Hypothalamus (tissue), 51 donors: ENCODE results near the gene SMYD2.

Experiments used
- DNase-seq, 51 donors: peaks; one replicate each; lab custom pipeline; 2025; lab: John Stamatoyannopoulos, UW

Gene SMYD2

DNA sequence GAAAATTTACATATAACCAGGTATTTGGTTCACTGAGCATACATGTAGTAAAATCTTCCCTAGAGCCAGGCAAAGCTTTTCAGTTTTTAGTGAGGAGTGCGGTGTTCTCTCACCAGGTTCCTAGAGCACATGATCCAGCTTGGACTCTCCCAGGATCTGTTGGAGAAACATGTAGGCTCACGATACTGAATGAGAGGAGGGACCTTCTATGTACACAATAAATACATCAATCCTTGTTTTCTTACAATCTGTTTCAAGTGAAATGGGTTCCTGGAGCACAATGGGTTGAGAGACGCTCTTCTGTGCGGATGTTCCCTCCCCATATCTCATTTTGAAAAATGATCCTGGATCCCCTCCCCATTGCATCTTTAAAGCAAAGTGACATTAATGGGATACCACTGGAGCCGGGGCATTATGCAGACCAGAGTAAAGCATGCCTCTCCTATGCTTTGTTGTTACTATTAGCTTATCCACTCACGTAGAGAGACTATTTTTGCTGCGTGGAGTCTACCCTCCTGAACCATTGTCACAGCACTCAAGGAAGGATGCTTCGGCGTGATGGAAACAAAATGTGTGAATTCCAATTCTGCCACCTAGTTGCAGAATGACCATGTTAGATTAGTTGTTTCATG lies 19.3 kb downstream of the SMYD2 start:
- DNase-seq: no peak

DNA sequence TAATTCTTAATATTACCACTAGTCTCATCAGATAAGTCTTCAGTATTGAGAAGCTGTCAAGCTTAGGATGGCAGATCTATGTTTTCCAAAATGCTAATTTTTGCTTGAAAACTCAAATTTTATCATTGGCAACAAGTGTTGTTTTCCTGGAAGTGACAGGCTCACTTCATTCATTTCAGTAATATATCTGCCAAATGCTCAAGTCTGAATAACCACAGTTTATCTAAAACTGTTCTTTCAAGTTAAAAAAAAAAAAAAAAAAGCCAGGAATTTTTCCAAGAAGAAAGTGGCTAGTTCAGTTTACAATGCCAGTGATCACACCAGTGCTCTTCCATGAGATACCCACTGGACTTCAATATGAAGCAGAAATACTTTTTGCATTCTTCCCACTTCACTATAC lies 20.6 kb downstream of the SMYD2 start:
- DNase-seq: no peak

DNA sequence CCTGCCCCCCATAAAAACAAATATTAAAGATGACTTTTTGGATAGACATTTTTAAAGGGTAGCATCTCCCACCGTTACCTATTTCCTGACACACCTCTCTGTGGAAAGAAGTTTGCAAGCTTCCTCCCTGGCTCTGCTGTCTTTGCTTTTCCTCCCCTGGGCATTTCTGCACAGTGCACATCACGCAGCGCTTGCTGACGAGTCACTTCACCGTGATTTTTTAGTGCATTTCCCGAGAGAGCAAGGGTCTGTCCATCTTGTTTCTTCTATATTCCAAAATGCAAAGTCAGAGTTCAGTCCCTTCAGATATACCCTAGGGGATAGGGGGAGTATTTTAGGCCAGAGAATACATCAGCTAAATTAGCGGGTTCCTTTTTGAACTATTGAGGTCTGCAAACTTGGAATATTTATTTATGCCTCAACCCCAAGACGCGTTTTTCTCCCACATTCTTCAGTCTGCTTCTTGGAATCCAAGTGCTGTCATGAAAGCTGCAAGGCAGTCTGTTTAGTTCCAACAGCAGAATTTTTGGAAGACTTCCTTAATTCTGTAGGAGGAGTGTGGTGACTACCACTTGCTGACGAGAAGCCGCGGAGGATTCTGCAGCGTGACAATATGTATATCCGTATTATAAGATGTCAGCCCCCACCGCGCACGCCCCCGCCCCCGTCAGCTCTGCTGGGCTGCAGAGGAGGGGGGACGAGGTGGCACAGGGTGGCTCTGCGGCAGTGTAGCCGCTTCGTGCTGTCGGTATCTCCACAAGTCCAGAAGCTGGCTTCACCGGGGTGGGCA lies 22.4 kb downstream of the SMYD2 start:
- peak in 4 of 51 donors; percentile 2 to 55 (median 10) for DNase-seq

DNA sequence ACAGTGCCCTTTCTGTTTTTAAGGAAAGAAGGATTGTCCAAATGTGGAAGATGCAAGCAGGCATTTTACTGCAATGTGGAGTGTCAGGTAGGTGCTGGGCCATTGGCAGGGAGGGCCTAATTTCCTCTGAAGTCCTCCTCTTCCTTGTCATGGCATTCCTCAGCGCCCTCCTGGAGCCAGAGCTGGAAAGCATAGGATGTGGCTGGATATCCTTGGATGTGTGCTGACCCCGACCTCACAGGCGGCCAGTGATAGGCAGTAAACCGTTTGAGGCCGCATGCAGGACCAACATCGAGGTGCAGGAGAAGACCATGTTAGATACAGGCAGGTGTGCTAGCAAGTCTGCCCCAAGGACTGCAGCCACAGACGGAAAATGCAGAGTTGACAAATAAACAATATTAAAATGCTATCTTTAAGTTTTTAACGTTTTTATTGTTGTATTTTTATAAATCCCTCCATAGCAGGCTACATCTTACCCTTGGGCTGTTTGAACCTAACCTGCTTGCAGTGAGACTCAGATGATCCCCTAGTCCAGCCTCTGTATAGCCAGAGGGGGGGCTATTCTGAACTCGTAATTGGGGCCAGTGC lies 24.3 kb downstream of the SMYD2 start:
- no peak for DNase-seq

- DNase-seq: no peak
Observed at GRCh38 chr1:214306269-214306668, 25.3 kb downstream of the SMYD2 start.

DNA sequence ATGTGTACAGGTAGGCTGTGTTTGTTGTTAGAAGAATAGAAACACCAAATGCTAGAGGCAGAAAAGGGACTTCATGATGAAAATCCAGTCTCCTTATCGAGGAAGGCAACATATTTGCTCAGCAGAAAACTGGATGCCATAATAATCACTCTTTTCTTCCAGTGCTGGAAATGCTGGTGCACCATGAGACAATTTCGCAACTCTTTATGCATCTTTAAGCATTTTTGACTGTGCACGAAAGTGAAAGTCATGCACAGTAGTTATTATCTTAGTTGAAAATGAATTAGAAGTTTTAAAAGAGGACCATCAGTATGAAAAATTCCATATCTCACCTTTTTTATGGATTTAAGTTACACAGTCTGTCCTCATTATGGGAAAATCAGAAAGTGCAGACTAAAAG lies 29.1 kb downstream of the SMYD2 start:
- no peak for DNase-seq

DNA sequence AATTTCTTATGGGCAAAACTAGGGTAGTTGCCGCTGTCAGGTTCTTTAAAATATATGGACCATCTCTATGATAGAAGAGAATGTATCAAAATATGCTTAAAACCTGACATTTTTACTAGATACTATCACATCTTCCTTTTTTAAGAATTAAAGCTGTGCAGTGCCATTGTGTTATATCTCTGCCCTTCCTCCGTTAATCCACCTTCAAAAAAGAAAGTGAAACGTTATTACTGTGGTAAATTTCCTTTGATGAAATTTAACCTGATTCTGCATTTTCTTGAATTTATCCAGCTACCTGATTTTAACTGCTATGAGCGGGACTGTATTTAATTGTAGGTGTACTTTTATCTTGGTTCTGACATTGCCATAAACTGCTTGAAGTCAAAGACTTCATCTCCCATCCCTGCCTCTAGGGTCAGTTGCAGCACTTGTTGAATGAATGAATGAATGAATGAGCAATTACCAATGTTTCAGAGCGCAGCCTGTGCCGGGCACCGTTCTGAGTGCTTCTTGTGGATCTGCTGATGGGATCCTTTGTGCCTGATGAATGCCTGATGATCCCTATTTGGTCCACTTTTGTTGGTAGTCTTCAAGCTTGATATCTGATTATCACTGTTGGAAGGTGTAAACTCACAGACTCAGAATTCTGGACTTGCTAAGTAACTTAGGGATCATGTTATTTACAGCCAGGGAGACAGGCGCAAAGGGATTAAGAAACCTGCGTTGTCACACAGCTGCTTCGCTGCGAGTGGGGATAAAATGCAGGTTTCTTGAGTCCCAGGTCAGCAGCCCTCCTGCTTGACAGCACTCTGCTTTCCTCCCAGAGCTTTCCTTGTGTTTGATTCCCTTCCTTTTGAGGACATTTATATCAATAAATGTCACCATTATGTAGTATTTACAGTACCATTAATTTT lies 30.1 kb downstream of the SMYD2 start:
- DNase-seq: no peak

DNA sequence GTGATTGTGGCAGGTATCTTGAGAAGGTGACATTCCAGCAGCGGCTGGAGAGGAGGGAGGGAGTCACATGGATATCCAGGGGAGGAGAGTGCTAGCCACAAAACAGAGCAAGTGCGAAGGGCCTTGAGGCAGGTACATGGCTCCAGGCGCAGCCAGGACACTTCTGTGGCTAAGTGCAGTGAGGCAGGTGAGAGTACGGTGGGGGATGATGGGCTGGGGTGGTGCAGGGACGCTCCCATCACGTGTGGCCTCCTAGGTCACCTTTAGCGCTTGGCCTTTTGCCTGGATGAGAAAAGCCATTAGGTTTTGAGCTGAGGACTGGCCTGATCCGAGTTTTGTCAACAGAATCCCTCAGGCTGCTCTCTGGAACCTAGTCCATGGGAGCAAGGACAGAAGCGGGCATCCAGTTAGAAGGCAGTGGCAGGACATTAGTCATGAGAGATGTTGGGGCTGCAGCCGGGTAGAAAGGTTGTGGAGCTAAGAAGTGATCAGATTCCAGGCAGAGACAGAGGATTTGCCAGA lies 31.6 kb downstream of the SMYD2 start:
- DNase-seq: no peak

DNA sequence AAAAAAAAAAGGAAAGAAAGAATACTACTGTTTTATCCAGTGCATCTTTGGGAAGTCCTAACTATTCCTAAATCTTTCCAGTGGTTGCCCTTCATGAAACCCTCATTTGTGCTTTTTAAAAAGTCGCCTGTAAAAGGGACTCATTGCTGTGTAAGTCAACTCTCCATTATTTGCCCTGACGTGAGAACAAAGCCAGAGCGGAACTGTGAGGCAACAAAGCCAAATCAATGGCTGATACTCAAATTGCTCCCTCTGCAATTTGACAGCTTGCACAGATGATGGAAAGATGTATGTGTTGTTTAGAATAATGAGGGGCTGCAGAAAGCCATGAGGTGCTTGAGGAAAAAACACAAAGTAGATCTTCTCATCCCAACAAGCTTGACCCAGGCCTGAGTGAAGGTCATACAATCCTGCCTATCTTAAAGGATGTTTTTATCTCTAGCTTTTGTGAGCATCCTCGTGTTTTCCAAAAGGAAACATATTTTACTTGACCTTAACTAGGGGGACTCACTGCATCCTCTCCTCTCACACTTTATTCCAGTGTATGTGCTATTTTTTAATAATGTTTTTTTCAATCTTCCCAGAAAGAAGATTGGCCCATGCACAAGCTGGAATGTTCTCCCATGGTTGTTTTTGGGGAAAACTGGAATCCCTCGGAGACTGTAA lies 33.4 kb downstream of the SMYD2 start:
- no peak for DNase-seq

- DNase-seq: no peak
Observed at GRCh38 chr1:214316593-214316992, 35.6 kb downstream of the SMYD2 start.

DNA sequence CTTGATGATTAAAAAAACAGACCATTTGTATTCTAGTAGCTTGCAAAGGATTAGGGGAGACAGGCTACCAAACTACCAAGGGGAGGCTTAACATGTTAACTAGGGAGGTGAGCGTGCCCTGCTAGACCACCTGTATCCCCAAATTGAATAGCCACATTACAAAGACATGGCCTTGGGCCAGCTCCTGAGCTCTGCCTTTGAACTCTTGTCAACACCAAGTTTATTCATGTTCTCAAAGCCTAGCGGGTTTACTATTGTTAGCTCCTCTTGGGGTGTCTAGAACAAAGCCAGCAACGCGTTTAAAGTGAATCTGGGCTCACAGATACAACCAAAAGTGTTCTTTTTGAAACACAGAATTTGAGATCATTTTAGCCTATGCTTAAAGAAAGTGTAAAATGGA lies 36.3 kb downstream of the SMYD2 start:
- no peak for DNase-seq

DNA sequence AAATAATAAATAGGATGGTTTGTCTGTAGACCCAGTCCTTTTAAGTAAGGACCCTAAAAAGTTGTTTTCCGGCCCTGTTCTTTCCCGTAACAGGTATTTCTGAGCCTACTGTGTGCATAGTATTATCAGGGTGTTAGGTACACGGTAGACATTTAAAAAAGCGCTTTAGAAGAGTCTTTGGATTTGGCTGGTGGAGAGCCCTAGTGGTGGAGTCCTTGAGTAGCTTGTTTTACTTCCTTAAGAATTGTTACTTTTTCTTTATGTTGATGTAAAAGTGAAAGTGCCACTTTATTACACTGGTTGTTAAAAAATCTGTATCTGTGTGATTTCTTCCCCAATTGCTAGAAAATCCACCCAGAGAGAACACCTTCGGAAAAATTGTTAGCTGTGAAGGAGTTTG lies 36.8 kb downstream of the SMYD2 start:
- DNase-seq: no peak

DNA sequence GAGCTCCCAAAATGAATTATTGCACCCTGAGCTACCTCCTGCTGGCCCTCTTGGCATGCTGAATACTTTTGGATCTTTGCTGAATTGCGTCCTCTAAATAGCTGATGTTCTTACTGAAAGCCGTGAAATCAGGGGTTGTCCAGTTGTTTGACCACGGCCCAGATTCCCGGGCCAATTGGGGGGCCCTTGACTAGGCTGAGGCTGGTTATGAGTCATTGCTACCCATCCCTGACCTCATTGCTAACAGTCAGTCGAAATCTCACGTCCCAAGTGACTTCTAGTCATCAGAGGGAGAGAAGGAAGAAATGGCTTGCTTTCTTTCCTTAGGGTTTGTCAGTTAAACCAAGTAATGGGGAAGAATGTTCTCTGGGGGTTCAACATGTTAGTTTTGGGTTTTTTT lies 37.4 kb downstream of the SMYD2 start:
- DNase-seq: no peak

DNA sequence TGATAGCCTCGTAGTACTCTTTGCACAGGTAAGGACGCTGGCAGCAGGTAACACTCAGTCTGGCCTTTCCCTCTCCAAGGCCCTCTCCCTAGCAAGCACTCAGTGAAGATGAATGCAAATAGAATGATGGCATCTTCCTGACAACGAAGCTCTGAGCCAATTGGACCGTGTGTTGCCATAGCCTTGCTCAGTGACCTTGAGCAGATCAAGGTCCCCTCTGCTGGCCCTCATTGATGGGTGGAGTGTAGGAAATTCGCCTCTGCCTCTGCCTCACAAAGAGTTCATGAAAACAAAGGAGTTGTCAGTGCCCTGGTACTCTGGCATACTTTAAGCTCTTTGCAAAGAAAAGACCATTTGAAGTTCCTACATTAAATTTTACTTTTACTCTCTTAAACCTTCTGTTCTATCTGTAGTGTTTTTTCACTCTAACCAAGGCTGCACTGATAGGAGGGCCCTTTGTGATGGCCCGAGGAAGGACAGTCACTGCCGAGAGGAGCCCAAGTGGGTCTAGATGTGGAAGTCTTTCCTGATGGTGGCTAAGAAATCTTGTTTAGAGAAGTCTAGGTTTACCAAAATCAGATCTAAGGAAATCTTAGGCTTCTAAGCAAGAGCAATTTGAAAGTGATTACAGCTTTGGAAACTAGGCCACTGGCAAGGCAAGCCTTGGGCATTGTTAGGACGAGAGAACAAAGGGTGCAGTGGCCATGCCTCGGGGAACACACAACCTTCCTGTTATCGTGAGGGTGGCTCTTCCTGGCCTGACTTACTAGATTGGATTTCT lies 38.2 kb downstream of the SMYD2 start:
- no peak for DNase-seq

DNA sequence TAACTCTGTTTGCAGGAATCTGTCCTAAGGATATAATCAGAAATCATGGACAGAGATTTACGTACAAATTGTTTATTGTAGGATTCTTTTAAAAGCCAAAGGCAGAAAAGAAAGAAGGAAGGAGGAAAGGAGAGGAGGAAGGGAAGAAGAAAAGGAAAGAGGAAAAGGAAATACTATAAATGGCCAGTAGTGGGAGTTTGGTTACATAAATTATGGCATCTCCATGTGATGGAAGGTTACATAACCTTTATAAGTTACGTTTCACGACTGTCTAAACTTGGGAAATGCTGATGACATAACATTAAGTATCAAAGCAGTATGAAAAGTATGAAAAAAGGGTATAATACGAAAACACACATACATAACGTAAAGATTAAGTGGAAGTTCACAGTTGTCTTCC lies 39.0 kb downstream of the SMYD2 start:
- no peak for DNase-seq

GRCh38 chr1:214321705-214322453 lies 40.9 kb downstream of the SMYD2 start:
- no peak for DNase-seq

- DNase-seq: no peak
Observed at GRCh38 chr1:214324896-214325800, 44.2 kb downstream of the SMYD2 start.

DNA sequence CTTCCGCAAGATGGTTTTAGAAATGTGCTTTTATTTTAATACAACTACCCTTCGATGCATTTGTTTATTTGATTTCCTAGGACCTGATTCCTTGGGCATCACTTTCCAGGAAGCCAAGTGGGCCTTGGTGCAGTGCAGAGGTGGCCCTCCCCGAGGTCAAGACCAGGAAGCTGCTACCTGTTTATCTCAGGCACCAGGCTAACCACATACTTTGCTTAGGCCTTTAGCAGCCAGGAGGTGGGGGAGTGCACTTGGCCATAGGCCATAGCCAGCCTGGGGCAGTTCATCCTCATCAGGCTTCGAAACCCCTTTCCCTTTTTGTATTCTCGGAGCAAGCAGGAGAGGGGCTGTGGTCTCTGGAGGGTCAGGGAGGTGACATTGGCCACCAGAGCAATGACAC lies 45.4 kb downstream of the SMYD2 start:
- no peak for DNase-seq
